ENCODE data around the gene KCP. TPM values are rescaled to one million over a fixed set of nuclear protein-coding genes. Genes with fewer than 3 reads are reported as not detected.

Gene KCP
- total RNA-seq, 1 donor from 2014 or later = 4.3 TPM

GRCh38 chr7:128842674-128843641 lies 67.6 kb downstream of the KCP start:
- no peak overlapping the region for H3K4me3 Mint-ChIP-seq (ENCODE audit: unreplicated experiment)
- H3K27me3 Mint-ChIP-seq (ENCODE audit: unreplicated experiment) = peaks cover 18% of the 10 kb centered on the region
- no peaks in the 10 kb centered on the region for H3K4me1 Mint-ChIP-seq (ENCODE audit: unreplicated experiment)
- H3K27ac Mint-ChIP-seq (ENCODE audit: unreplicated experiment) = no peak overlapping the region
- DNase-seq (ENCODE audit: low spot score) = no peak
- no peak for TF ChIP-seq CTCF (IDR thresholded peaks at IDR 0.05; ENCODE audit: unreplicated experiment)
- no peaks in the 10 kb centered on the region for H3K9me3 Mint-ChIP-seq (ENCODE audit: unreplicated experiment)
- no peaks in the 10 kb centered on the region for H3K36me3 Mint-ChIP-seq (ENCODE audit: low read depth, unreplicated experiment)

DNA sequence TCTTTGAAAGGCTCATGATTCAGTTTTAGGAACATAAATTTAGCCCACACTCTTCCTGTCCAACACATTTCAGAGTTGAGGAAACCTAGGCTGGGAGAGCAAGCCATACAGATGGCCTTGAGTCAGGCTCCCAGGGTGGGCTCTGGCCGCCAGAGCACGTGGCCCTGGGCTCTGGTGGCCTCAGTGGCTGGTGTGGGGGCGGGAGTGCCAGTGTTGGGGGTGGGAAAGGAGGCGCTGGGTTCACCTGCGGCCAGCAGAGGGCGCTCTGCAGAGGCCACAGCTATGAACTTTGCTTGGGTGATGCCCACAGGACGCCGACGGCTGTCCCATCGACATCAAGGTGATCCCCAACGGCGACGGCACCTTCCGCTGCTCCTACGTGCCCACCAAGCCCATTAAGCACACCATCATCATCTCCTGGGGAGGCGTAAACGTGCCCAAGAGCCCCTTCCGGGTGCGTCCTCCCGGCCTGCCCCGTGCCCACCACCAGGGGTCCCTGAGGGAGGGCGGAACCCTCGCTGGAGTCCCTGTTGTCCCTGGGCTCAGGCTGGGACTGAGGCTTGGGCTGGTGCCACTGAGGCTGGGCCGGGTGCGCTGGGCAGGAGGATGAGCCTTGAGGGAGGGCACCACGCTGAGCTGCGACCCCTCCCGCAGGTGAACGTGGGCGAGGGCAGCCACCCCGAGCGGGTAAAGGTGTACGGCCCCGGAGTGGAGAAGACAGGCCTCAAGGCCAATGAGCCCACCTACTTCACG lies 68.4 kb downstream of the KCP start:
- peak; percentile 96 for TF ChIP-seq CTCF (IDR thresholded peaks at IDR 0.05; ENCODE audit: unreplicated experiment)
- H3K9me3 Mint-ChIP-seq (ENCODE audit: unreplicated experiment) = no peaks in the 10 kb centered on the region
- peak; percentile 70 for DNase-seq (ENCODE audit: low spot score)
- no peaks in the 10 kb centered on the region for H3K36me3 Mint-ChIP-seq (ENCODE audit: low read depth, unreplicated experiment)
- H3K27ac Mint-ChIP-seq (ENCODE audit: unreplicated experiment) = no peak overlapping the region
- H3K27me3 Mint-ChIP-seq (ENCODE audit: unreplicated experiment) = peaks cover 20% of the 10 kb centered on the region
- no peak overlapping the region for H3K4me3 Mint-ChIP-seq (ENCODE audit: unreplicated experiment)
- H3K4me1 Mint-ChIP-seq (ENCODE audit: unreplicated experiment) = no peaks in the 10 kb centered on the region

DNA sequence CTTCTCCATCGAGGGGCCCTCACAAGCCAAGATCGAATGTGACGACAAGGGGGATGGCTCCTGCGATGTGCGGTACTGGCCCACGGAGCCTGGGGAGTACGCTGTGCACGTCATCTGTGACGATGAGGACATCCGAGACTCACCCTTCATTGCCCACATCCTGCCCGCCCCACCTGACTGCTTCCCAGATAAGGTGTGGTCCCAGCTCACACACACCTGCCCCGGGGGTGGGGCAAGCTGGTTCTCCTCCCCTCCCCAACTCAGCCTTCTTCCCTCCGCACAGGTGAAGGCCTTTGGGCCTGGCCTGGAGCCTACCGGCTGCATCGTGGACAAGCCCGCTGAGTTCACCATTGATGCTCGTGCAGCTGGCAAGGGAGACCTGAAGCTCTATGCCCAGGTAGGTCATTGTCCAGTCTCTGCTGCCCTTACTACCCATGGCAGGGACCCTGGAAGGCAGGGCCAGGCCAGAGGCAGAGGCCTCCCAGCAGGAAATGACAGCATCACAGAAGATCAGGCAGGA lies 69.3 kb downstream of the KCP start:
- no peaks in the 10 kb centered on the region for H3K9me3 Mint-ChIP-seq (ENCODE audit: unreplicated experiment)
- TF ChIP-seq CTCF (IDR thresholded peaks at IDR 0.05; ENCODE audit: unreplicated experiment) = no peak
- peaks cover 18% of the 10 kb centered on the region for H3K27me3 Mint-ChIP-seq (ENCODE audit: unreplicated experiment)
- H3K4me1 Mint-ChIP-seq (ENCODE audit: unreplicated experiment) = no peaks in the 10 kb centered on the region
- H3K27ac Mint-ChIP-seq (ENCODE audit: unreplicated experiment) = no peak overlapping the region
- no peak for DNase-seq (ENCODE audit: low spot score)
- H3K36me3 Mint-ChIP-seq (ENCODE audit: low read depth, unreplicated experiment) = no peaks in the 10 kb centered on the region
- no peak overlapping the region for H3K4me3 Mint-ChIP-seq (ENCODE audit: unreplicated experiment)

- DNase-seq (ENCODE audit: low spot score) = no peak
- no peaks in the 10 kb centered on the region for H3K9me3 Mint-ChIP-seq (ENCODE audit: unreplicated experiment)
- no peak for TF ChIP-seq CTCF (IDR thresholded peaks at IDR 0.05; ENCODE audit: unreplicated experiment)
- H3K27me3 Mint-ChIP-seq (ENCODE audit: unreplicated experiment) = peaks cover 14% of the 10 kb centered on the region
- no peaks in the 10 kb centered on the region for H3K4me1 Mint-ChIP-seq (ENCODE audit: unreplicated experiment)
- H3K27ac Mint-ChIP-seq (ENCODE audit: unreplicated experiment) = no peak overlapping the region
- no peak overlapping the region for H3K4me3 Mint-ChIP-seq (ENCODE audit: unreplicated experiment)
- H3K36me3 Mint-ChIP-seq (ENCODE audit: low read depth, unreplicated experiment) = no peaks in the 10 kb centered on the region
Observed at GRCh38 chr7:128840326-128841170, 70.0 kb downstream of the KCP start.

All from endothelial cell (in vitro differentiated cells).